GM19463 (cell line): ENCODE data around the gene AP2M1.

Experiments used
- ATAC-seq: cut with Tn5 transposase; IDR thresholded peaks from one replicate; pipeline ENCODE4 v1.9.1; 2021; ENCODE audit warnings: mild to moderate bottlenecking, moderate library complexity; ENCODE audit not compliant: unreplicated experiment

AP2M1 gene

DNA sequence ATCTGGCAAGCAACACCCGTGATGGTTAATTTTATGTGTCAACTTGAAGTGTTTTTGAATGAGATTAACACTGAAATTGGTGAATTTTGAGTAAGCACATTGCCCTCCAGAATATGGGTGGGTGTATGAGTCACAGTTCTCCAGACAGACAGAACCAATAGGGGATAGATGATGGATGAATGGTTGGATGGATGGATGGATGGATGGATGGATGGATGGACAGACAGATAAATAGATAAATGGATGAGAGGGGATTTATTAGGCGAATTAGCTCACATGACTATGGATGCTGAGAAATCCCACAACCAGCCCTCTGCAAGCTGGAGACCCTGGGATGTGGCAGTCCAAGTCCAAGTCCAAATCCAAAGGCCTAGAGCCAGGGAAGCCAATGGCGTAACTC, 49.3 kb downstream of the AP2M1 start:
- ATAC-seq, result no peak

GRCh38 chr3:184227481-184227935, 52.9 kb downstream of the AP2M1 start:
- ATAC-seq, result no peak

- ATAC-seq, result no peak
Measured at GRCh38 chr3:184228376-184229137, 53.9 kb downstream of the AP2M1 start.

DNA sequence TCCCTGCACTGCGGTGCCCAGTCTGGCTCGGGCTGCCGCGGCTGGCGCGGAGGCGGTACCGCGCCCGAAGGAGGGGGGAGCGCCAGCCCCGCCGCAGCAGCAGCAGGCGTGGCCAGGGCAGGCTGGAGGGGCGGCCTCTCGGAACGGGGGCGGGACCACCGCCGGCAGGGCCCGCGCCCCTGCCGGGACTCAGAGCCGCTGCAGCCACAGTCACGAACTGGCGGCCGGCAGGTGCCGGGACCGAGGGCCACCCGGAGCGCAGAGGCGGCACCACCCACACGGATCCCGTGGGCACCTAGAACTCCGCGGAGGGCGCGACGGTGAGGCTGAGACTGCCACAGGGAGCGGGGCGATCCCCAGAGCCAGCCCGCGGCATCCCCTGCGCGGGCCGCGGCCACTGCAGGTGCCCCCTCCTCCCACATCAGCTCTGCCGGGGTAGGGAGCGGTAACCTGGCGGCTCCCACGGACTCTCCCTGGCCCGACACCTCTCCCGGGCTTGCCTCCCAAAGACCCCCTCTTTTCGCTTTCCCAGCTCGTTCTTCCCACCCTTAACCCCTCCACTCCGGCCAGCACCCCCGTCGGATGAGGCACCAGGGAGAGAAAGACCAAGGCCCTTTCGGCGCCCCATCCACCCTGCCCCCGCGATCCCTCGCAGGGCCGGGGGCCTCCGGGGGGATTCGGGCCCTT, 54.9 kb downstream of the AP2M1 start, which contains the start of gene VWA5B2:
Gene VWA5B2 (plus strand): TSS at position 192 of the 687 bp plus-strand sequence. CDS start 944 bp downstream, outside the sequence.
- peak; percentile 89 for ATAC-seq

GRCh38 chr3:184230081-184230602, 55.5 kb downstream of the AP2M1 start:
- no peak for ATAC-seq

GRCh38 chr3:184230603-184231528, 56.2 kb downstream of the AP2M1 start:
- no peak for ATAC-seq

- no peak for ATAC-seq
Measured at GRCh38 chr3:184231671-184232070, 57.0 kb downstream of the AP2M1 start.

DNA sequence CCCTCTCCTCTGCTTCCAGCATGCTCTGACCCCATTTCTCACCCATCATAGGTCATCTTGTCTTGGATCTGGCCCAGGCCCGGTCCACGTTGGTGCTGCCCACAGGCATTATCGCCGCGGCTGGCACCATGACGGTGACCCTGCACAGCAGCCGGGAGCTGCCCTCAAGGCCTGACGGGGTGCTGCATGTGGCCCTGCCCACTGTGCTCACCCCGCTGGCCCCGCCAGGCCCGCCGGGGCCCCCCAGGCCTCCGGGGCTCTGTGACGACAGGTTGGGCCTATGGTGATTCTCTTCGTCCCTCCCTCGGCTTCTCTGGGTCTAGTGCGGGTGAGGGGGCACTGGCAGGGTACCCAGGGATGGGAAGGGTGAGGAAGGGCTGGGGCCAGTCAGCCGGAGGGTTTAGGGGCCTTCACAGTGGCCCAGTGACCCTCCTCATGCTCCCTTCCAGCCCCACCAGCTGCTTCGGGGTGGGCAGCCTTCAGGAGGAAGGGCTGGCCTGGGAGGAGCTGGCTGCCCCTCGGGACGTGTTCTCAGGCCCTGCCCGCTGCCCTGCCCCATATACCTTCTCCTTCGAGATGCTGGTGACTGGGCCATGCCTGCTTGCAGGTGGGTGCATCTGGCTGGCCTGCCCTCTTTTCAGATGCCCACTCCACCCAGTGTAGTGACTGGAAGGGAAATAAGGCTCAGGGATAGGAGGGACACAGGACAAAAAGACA, 58.6 kb downstream of the AP2M1 start:
- no peak for ATAC-seq
